Peyer's patch (tissue), 4 donors: ENCODE results near the gene LENG9.

Experiments used
- CTCF ChIP-seq, 6 experiments: fragments of 450-650 bp in 4 of 6; fragments of 200-600 bp in 2 of 6; sonication (generic) in 1 of 6; IDR thresholded peaks; one replicate each; pipeline ENCODE4 v1.5.1; 2017 to 2019; ENCODE audit warnings: antibody characterized with exemption in 6 of 6, mild to moderate bottlenecking in 3 of 6, moderate library complexity in 1 of 6
- POLR2A ChIP-seq, 2 donors: fragments of 450-650 bp; IDR thresholded peaks; one replicate each; pipeline ENCODE4 v1.5.1; 2017; ENCODE audit warnings: antibody characterized with exemption in 2 of 2, mild to moderate bottlenecking in 2 of 2, moderate library complexity in 2 of 2

DNA sequence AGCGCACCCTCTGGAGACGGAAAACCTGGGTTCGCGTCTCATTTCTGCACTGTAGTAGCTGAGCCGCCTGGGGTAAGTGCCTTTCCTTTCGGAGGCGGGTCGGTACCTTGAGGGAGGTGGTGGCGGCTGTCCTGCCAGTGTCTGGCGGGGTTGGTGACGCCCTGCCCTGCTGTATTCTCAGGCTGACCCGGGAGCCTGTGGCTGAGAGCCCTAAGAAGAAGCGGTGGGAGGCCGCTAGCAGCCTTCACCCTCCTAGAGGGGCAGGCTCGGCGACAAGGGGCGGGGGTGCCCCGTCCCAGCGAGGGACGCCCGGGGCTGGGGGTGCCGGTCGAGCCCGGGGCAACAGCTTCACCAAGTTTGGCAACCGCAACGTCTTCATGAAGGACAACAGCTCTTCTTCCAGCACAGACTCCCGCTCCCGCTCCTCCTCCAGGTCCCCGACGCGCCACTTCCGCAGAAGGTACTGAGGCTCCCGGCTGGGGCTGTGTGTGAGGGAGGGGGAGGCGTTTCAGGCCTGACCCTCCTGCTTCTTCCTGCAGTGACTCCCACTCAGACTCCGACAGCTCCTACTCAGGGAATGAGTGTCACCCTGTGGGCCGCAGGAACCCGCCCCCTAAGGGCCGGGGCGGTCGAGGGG is 7.7 kb downstream of the LENG9 start:
- TF ChIP-seq CTCF (IDR thresholded peaks at IDR 0.05) = no peak
- TF ChIP-seq POLR2A (IDR thresholded peaks at IDR 0.05) = no peak
